Ishikawa (cell line): ENCODE data around the gene ZNF620.

ENCODE experiments used
- CEBPB ChIP-seq: IDR thresholded peaks from 2 replicates; pipeline ENCODE4 v1.6.1; 2012
- CREB1 ChIP-seq: IDR thresholded peaks from 2 replicates; pipeline ENCODE4 v1.6.1; 2012; ENCODE audit warnings: low read depth
- EGR1 ChIP-seq: IDR thresholded peaks from 2 replicates; pipeline ENCODE4 v1.6.1; 2012
- EP300 ChIP-seq: IDR thresholded peaks from 2 replicates; pipeline ENCODE4 v1.6.1; 2012; ENCODE audit warnings: borderline replicate concordance
- FOXM1 ChIP-seq: IDR thresholded peaks from 2 replicates; pipeline ENCODE4 v1.6.1; 2012; ENCODE audit warnings: low read depth, borderline replicate concordance
- NFIC ChIP-seq: IDR thresholded peaks from 2 replicates; pipeline ENCODE4 v1.6.1; 2012
- RAD21 ChIP-seq: IDR thresholded peaks from 2 replicates; pipeline ENCODE4 v1.6.1; 2012; ENCODE audit warnings: low read depth
- TAF1 ChIP-seq: IDR thresholded peaks from 2 replicates; pipeline ENCODE4 v1.6.1; 2012; ENCODE audit warnings: low read depth, mild to moderate bottlenecking
- TCF12 ChIP-seq: IDR thresholded peaks from 2 replicates; pipeline ENCODE4 v1.6.1; 2012; ENCODE audit warnings: low read depth
- TEAD4 ChIP-seq: IDR thresholded peaks from 2 replicates; pipeline ENCODE4 v1.6.1; 2012
- YY1 ChIP-seq: IDR thresholded peaks from 2 replicates; pipeline ENCODE4 v1.6.1; 2012; ENCODE audit warnings: low read depth
- TF ChIP-seq, protein P1 (sequence below): IDR thresholded peaks from 2 replicates; pipeline ENCODE4 v1.6.1; 2012; ENCODE audit warnings: low read depth, mild to moderate bottlenecking
- TF ChIP-seq, protein P2 (sequence below): IDR thresholded peaks from 2 replicates; pipeline ENCODE4 v1.6.1; 2012
- TF ChIP-seq, protein P3 (sequence below): IDR thresholded peaks from 2 replicates; pipeline ENCODE4 v1.6.1; 2012

DNA sequence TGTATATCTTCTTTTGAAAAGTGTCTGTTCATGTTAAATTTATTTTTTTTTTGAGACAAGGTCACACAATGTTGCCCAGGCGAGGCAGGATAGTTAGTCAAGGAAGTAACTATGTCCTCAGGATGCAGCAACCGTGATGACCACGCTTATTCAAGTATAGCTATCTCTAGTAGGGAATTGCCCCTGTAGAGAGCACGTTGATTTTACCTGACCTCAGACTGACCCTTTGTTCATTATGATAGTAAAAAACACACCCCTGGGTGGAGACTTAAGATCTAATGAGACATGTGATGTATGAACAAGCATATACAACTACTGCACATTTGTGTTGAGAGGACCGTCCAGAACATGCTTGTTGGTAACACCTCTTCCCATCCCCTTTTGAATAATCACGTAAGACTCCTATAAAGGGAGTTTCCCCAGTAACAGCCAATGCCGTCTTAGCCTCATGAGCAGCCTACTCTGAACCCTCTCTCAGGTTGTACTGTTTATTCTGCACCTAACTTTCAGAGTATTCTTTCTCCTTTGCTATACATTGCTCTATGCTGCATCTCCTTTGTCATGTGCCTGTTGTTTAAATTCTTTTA, 51.8 kb downstream of the ZNF620 start:
- TF ChIP-seq EP300 (no peak), RAD21 (no peak), FOXM1 (no peak), YY1 (no peak), TCF12 (no peak), EGR1 (no peak), CREB1 (no peak), CEBPB (no peak), TAF1 (no peak), TEAD4 (no peak), NFIC (no peak)
- TF ChIP-seq, protein P1, sequence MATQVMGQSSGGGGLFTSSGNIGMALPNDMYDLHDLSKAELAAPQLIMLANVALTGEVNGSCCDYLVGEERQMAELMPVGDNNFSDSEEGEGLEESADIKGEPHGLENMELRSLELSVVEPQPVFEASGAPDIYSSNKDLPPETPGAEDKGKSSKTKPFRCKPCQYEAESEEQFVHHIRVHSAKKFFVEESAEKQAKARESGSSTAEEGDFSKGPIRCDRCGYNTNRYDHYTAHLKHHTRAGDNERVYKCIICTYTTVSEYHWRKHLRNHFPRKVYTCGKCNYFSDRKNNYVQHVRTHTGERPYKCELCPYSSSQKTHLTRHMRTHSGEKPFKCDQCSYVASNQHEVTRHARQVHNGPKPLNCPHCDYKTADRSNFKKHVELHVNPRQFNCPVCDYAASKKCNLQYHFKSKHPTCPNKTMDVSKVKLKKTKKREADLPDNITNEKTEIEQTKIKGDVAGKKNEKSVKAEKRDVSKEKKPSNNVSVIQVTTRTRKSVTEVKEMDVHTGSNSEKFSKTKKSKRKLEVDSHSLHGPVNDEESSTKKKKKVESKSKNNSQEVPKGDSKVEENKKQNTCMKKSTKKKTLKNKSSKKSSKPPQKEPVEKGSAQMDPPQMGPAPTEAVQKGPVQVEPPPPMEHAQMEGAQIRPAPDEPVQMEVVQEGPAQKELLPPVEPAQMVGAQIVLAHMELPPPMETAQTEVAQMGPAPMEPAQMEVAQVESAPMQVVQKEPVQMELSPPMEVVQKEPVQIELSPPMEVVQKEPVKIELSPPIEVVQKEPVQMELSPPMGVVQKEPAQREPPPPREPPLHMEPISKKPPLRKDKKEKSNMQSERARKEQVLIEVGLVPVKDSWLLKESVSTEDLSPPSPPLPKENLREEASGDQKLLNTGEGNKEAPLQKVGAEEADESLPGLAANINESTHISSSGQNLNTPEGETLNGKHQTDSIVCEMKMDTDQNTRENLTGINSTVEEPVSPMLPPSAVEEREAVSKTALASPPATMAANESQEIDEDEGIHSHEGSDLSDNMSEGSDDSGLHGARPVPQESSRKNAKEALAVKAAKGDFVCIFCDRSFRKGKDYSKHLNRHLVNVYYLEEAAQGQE = no peak
- TF ChIP-seq, protein P2, sequence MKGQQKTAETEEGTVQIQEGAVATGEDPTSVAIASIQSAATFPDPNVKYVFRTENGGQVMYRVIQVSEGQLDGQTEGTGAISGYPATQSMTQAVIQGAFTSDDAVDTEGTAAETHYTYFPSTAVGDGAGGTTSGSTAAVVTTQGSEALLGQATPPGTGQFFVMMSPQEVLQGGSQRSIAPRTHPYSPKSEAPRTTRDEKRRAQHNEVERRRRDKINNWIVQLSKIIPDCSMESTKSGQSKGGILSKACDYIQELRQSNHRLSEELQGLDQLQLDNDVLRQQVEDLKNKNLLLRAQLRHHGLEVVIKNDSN = no peak
- TF ChIP-seq, protein P3, sequence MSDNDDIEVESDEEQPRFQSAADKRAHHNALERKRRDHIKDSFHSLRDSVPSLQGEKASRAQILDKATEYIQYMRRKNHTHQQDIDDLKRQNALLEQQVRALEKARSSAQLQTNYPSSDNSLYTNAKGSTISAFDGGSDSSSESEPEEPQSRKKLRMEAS = no peak
